DND-41 (cell line): ENCODE data around the gene AKAP13.

Experiments
- ATAC-seq: fragments of 200-7000 bp; cut with Tn5 transposase; 3 replicates; pipeline ENCODE4 v1.9.1; 2021; ENCODE audit warnings: low read depth; ENCODE audit not compliant: insufficient read depth
- DNase-seq: peaks from one replicate; pipeline ENCODE4 v3.0.0-alpha.2; 2020
- H2AFZ ChIP-seq: 2 replicates; pipeline ENCODE4 v1.6.0; 2012; ENCODE audit warnings: low read depth, low read length
- H3K27ac ChIP-seq: 2 replicates; pipeline ENCODE4 v1.5.1; 2012; ENCODE audit warnings: low read length, inconsistent platforms
- H3K27me3 ChIP-seq: fragments of 200-600 bp; sonication (generic); 2 replicates; pipeline ENCODE4 v1.6.0; 2012; ENCODE audit warnings: low read length, mild to moderate bottlenecking, inconsistent platforms; ENCODE audit not compliant: insufficient read depth, poor library complexity
- H3K36me3 ChIP-seq: 2 replicates; pipeline ENCODE4 v1.5.1; 2012; ENCODE audit warnings: low read length, inconsistent platforms; ENCODE audit not compliant: insufficient read depth
- H3K4me1 ChIP-seq: 2 replicates; pipeline ENCODE4 v1.5.1; 2012; ENCODE audit warnings: mild to moderate bottlenecking, low read length; ENCODE audit not compliant: insufficient read depth
- H3K4me2 ChIP-seq: 2 replicates; pipeline ENCODE4 v1.6.0; 2012; ENCODE audit warnings: mild to moderate bottlenecking, moderate library complexity, low read length, inconsistent platforms; ENCODE audit not compliant: insufficient read depth
- H3K4me3 ChIP-seq, 2 experiments: fragments of 200-600 bp in 1 of 2; shearing (Covaris generic) in 1 of 2; 2 replicates each; pipeline ENCODE4 v1.5.1; 2012 to 2016; ENCODE audit warnings: inconsistent platforms in 2 of 2, low read length in 2 of 2, mild to moderate bottlenecking in 2 of 2, low read depth in 1 of 2, moderate library complexity in 1 of 2
- H3K79me2 ChIP-seq: 2 replicates; pipeline ENCODE4 v1.6.0; 2012; ENCODE audit warnings: low read length, inconsistent platforms; ENCODE audit not compliant: insufficient read depth
- H3K9ac ChIP-seq: 2 replicates; pipeline ENCODE4 v1.6.0; 2012; ENCODE audit warnings: low read depth, mild to moderate bottlenecking, inconsistent platforms, low read length, moderate library complexity
- H3K9me3 ChIP-seq: 2 replicates; pipeline ENCODE4 v1.5.1; 2012; ENCODE audit warnings: low read length, moderate library complexity, mild to moderate bottlenecking, inconsistent platforms; ENCODE audit not compliant: insufficient read depth, severe bottlenecking
- H4K20me1 ChIP-seq: 2 replicates; pipeline ENCODE4 v1.6.0; 2012; ENCODE audit warnings: low read length; ENCODE audit not compliant: insufficient read depth
- EZH2 ChIP-seq: IDR thresholded peaks from 3 replicates; pipeline ENCODE4 v1.6.1; 2012; ENCODE audit warnings: borderline replicate concordance, low read depth, mild to moderate bottlenecking, moderate library complexity, low read length, inconsistent platforms; ENCODE audit not compliant: severe bottlenecking
- TF ChIP-seq, protein P1 (sequence below): IDR thresholded peaks from 2 replicates; pipeline ENCODE4 v1.5.1; 2012; ENCODE audit warnings: borderline replicate concordance, low read length, moderate library complexity, mild to moderate bottlenecking; ENCODE audit not compliant: poor library complexity, severe bottlenecking; ENCODE audit errors: extremely low read depth

The AKAP13 gene

GRCh38 chr15:85778107-85778776 is 397.8 kb downstream of the AKAP13 start:
- Histone ChIP-seq H3K9me3 (no peaks in the 10 kb centered on the region), H2AFZ (no peak overlapping the region), H3K79me2 (peaks cover 58% of the 10 kb centered on the region), H4K20me1 (peaks cover 25% of the 10 kb centered on the region; the same call in 1 of the 2 replicates), H3K4me1 (no peaks in the 10 kb centered on the region), H3K27me3 (no peaks in the 10 kb centered on the region), H3K27ac (no peak overlapping the region), H3K4me3 (no peak overlapping the region), H3K4me2 (no peak overlapping the region), H3K9ac (no peak overlapping the region), H3K36me3 (no peaks in the 10 kb centered on the region)
- ATAC-seq = no peak
- TF ChIP-seq, protein P1, sequence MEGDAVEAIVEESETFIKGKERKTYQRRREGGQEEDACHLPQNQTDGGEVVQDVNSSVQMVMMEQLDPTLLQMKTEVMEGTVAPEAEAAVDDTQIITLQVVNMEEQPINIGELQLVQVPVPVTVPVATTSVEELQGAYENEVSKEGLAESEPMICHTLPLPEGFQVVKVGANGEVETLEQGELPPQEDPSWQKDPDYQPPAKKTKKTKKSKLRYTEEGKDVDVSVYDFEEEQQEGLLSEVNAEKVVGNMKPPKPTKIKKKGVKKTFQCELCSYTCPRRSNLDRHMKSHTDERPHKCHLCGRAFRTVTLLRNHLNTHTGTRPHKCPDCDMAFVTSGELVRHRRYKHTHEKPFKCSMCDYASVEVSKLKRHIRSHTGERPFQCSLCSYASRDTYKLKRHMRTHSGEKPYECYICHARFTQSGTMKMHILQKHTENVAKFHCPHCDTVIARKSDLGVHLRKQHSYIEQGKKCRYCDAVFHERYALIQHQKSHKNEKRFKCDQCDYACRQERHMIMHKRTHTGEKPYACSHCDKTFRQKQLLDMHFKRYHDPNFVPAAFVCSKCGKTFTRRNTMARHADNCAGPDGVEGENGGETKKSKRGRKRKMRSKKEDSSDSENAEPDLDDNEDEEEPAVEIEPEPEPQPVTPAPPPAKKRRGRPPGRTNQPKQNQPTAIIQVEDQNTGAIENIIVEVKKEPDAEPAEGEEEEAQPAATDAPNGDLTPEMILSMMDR = no peak
- TF ChIP-seq EZH2 = no peak
- no peak for DNase-seq

DNA sequence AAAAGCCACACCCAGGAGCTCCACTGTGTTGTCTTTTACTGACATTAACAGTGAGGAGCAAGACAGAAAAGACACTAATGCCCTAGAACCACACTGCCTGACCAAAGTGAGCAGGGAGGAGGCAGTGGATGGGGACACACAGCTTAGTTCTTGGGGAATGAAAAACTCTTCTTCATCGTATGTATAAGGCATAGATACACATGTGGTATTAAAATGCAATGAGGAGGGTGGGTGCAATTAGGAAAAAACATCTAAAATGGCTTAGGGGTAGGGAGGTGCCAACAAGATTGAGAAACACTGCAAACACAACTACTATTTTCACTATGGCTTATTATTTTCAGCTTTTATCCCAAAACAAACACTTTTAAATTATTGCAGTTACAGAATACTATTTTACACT is 398.8 kb downstream of the AKAP13 start:
- no peak overlapping the region for H3K4me2 ChIP-seq
- H3K4me3 ChIP-seq = no peak overlapping the region
- TF ChIP-seq, protein P1 = no peak
- no peak for TF ChIP-seq EZH2
- H3K27ac ChIP-seq = no peak overlapping the region
- H3K9me3 ChIP-seq = no peaks in the 10 kb centered on the region
- ATAC-seq = no peak
- DNase-seq = no peak
- H3K27me3 ChIP-seq = no peaks in the 10 kb centered on the region
- no peaks in the 10 kb centered on the region for H3K4me1 ChIP-seq
- H2AFZ ChIP-seq = no peak overlapping the region
- H3K9ac ChIP-seq = no peak overlapping the region
- H3K79me2 ChIP-seq = peaks cover 55% of the 10 kb centered on the region
- H3K36me3 ChIP-seq = no peaks in the 10 kb centered on the region
- H4K20me1 ChIP-seq = peaks cover 15% of the 10 kb centered on the region; the same call in 1 of the 2 replicates

DNA sequence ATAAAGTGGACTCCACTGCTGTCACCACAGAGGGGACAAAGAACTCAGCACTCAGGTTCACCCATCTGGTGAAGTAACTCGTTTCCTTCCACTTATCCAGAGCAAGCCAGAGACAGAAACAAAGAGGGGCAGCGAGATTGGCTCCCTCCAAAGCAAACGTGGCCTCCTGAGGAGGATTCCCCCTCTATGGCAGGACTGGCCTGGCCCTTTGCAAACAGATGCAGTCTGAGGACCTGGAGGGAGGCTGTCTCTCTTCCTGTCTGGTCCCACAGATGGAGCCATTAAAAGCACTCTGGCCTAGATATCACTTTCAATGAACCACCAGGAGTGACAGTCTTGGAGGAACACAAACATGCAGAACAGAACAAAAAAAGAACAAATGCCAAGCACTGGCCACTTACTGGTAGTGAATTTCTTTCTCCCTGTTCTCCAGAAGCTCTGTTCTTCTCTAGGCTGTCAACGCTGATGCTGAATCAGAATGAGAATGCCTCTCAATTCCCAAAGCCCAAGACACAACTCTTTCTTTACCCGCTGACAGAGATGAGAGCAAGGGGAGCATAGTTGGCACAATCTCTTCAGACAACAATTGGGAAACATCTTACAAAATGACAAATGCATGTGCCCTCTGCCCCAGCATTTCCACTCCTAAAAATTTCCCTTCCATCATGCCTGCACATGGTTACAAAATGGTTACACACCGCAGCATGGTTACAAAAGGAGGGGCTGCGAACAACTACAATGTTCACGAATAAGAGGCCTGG is 400.0 kb downstream of the AKAP13 start:
- Histone ChIP-seq H3K4me3 (no peak overlapping the region), H3K27ac (no peak overlapping the region), H4K20me1 (peaks cover 12% of the 10 kb centered on the region; the same call in 1 of the 2 replicates), H3K9me3 (no peaks in the 10 kb centered on the region), H3K4me2 (no peak overlapping the region), H3K4me1 (peaks cover 3% of the 10 kb centered on the region), H2AFZ (no peak overlapping the region), H3K9ac (no peak overlapping the region), H3K79me2 (peaks cover 51% of the 10 kb centered on the region), H3K27me3 (no peaks in the 10 kb centered on the region), H3K36me3 (no peaks in the 10 kb centered on the region)
- ATAC-seq (no peak), DNase-seq (no peak)
- TF ChIP-seq, protein P1 = no peak
- no peak for TF ChIP-seq EZH2
